ENCODE results near the gene ITFG1. TPM values are rescaled to one million over a fixed set of nuclear protein-coding genes. Genes with fewer than 3 reads are reported as not detected.

ITFG1 gene
- total and polyA plus RNA-seq, 2 donors from 2014 or later: 63.7 to 69.7 TPM

DNA sequence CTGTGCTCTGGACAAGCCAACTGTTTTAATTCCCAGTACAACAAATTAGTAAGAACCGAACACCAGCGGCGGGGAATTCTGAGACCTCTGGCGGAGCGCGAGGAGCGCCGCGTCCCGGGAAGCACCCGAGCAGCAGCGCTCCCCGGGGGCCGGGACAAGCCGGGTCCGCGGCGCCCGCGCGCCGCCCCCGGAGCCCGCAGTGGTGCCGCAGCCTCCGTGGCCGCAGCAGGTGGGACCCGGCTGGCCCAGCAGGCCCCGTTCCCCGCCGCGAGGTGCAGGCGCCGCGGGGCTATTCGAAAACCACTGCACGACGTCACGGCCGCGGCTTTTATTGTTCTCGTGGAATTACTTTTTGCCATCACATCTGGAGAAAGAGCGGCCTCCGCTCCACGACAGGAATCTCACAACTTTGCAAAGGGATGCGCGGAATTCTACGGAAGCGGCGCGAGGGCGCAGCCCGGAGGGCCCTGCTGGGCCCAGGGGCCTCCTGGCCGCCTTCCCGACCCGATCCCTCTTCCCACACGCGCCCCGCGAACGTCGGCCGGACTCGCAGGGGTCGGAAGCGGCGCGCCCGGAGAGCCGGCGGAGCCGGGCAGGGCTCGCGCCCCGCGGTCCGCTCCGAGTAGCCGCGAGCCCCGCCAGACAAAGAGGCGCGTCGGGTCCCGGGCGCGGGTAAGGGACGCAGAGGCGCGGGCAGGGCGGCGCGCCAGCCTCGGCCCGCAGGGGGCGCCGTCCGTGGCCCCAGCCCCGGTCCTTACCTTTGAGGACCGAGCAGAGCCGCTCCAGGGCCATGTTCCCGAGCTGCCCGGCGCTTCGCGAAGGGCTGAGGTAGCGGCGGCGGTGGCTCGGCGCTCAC lies 317.8 kb downstream of the ITFG1 start:
- TF ChIP-seq, protein P1, sequence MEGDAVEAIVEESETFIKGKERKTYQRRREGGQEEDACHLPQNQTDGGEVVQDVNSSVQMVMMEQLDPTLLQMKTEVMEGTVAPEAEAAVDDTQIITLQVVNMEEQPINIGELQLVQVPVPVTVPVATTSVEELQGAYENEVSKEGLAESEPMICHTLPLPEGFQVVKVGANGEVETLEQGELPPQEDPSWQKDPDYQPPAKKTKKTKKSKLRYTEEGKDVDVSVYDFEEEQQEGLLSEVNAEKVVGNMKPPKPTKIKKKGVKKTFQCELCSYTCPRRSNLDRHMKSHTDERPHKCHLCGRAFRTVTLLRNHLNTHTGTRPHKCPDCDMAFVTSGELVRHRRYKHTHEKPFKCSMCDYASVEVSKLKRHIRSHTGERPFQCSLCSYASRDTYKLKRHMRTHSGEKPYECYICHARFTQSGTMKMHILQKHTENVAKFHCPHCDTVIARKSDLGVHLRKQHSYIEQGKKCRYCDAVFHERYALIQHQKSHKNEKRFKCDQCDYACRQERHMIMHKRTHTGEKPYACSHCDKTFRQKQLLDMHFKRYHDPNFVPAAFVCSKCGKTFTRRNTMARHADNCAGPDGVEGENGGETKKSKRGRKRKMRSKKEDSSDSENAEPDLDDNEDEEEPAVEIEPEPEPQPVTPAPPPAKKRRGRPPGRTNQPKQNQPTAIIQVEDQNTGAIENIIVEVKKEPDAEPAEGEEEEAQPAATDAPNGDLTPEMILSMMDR (IDR thresholded peaks at IDR 0.05; ENCODE audit: borderline replicate concordance, extremely low read depth, insufficient read depth): peak; percentile 32
- no peaks in the 10 kb centered on the region for H3K27me3 ChIP-seq (ENCODE audit: control insufficient read depth, insufficient read depth, low read length)
- H3K9me3 ChIP-seq (ENCODE audit: control insufficient read depth in 2 of 3, insufficient read depth in 1 of 3, low read length in 3 of 3): no peaks in the 10 kb centered on the region
- no peak overlapping the region for H3K9ac ChIP-seq (ENCODE audit: low read length in 3 of 3)
- H3K36me3 ChIP-seq (ENCODE audit: control insufficient read depth in 2 of 3, insufficient read depth in 3 of 3, low read length in 3 of 3): no peaks in the 10 kb centered on the region
- peak overlapping the region; percentile 66 to 86 (median 72) for H3K4me3 ChIP-seq (ENCODE audit: low read length in 3 of 3)
- no peak overlapping the region for H3K27ac ChIP-seq (ENCODE audit: low read depth in 2 of 2, low read length in 2 of 2)
- DNase-seq (peak; percentile 77 to 86 (median 80)), FAIRE-seq (no peak)
- peaks cover 0 to 8% (median 5%) of the 10 kb centered on the region in 3 donors for H3K4me1 ChIP-seq (ENCODE audit: control insufficient read depth in 2 of 3, insufficient read depth in 2 of 3, low read depth in 1 of 3, low read length in 3 of 3)
- intact Hi-C loops (cut with DNase I): loop anchor here (5.0 kb wide), 1 partner anchor 1019 kb away; no protein-coding TSS in a partner anchor

- peaks cover 0 to 8% (median 5%) of the 10 kb centered on the region in 3 donors for H3K4me1 ChIP-seq (ENCODE audit: control insufficient read depth in 2 of 3, insufficient read depth in 2 of 3, low read depth in 1 of 3, low read length in 3 of 3)
- no peak for FAIRE-seq
- H3K9me3 ChIP-seq (ENCODE audit: control insufficient read depth in 2 of 3, insufficient read depth in 1 of 3, low read length in 3 of 3): no peaks in the 10 kb centered on the region
- peak overlapping the region in 1 of 3 donors; percentile 66 for H3K9ac ChIP-seq (ENCODE audit: low read length in 3 of 3)
- no peak overlapping the region for H3K27ac ChIP-seq (ENCODE audit: low read depth in 2 of 2, low read length in 2 of 2)
- TF ChIP-seq, protein P1 (IDR thresholded peaks at IDR 0.05; ENCODE audit: borderline replicate concordance, extremely low read depth, insufficient read depth): no peak
- DNase-seq: peak in 1 of 5 donors; percentile 42
- no peaks in the 10 kb centered on the region for H3K36me3 ChIP-seq (ENCODE audit: control insufficient read depth in 2 of 3, insufficient read depth in 3 of 3, low read length in 3 of 3)
- intact Hi-C loops (cut with DNase I): loop anchor here (5.0 kb wide), 1 partner anchor 1020 kb away; no protein-coding TSS in a partner anchor
- no peaks in the 10 kb centered on the region for H3K27me3 ChIP-seq (ENCODE audit: control insufficient read depth, insufficient read depth, low read length)
- peak overlapping the region; percentile 66 to 86 (median 72) for H3K4me3 ChIP-seq (ENCODE audit: low read length in 3 of 3)
Measured at GRCh38 chr16:47142486-47142820, 318.4 kb downstream of the ITFG1 start.

DNA sequence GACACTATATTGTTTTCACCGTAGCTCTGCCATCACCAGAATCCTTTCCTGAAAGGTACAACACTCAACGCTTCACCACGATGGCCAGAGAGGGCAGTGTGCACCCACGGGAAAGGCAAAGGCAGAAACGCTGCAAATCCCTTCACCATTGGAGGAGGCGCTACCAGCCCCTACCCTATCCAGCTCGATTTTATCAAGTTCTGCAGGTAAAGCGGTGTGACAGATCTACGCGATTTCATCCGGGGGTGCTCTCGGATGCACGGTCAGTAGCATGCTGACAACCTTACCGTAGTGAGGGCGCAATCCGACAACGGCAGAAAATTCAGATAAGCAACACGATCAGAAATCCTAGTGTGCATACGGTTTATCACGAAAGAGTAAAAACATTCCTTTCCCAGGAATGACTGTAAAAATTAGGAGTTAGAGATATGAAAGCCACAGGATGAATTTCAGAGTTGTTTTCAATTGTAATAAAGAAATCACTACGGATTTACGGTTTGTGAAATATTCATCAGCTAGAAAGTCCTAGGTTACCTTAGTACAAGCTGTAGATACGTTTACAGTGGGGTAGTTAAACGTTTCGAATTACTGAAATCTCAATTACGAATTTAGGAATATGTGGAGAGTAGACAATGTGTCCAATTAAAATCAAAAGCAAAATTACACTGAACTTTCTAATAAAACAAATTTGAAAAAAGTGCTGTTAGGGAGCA lies 318.9 kb downstream of the ITFG1 start:
- TF ChIP-seq, protein P1 (IDR thresholded peaks at IDR 0.05; ENCODE audit: borderline replicate concordance, extremely low read depth, insufficient read depth): peak; percentile 92
- Histone ChIP-seq H3K4me3 (ENCODE audit: low read length in 3 of 3) (peak overlapping the region; percentile 66 to 86 (median 72)), H3K27me3 (ENCODE audit: control insufficient read depth, insufficient read depth, low read length) (no peaks in the 10 kb centered on the region), H3K36me3 (ENCODE audit: control insufficient read depth in 2 of 3, insufficient read depth in 3 of 3, low read length in 3 of 3) (no peaks in the 10 kb centered on the region), H3K4me1 (ENCODE audit: control insufficient read depth in 2 of 3, insufficient read depth in 2 of 3, low read depth in 1 of 3, low read length in 3 of 3) (peaks cover 0 to 8% (median 5%) of the 10 kb centered on the region in 3 donors), H3K9me3 (ENCODE audit: control insufficient read depth in 2 of 3, insufficient read depth in 1 of 3, low read length in 3 of 3) (no peaks in the 10 kb centered on the region), H3K9ac (ENCODE audit: low read length in 3 of 3) (peak overlapping the region in 2 of 3 donors; percentile 37 to 66), H3K27ac (ENCODE audit: low read depth in 2 of 2, low read length in 2 of 2) (no peak overlapping the region)
- peak; percentile 55 for FAIRE-seq
- peak; percentile 86 to 95 (median 90) for DNase-seq
- intact Hi-C loops (cut with DNase I): loop anchor here (5.0 kb wide), 1 partner anchor 1020 kb away; no protein-coding TSS in a partner anchor

Data from kidney (tissue), 14 donors.